GM21390 (cell line): Measurements from ENCODE around the gene SLFN11.
"Not testable (repeated sequence)": the region's sequence is repeated elsewhere in the genome, so short reads cannot be mapped to it uniquely, and the experiment has no call there.

Experiments used
- ATAC-seq: cut with Tn5 transposase; IDR thresholded peaks from one replicate; pipeline ENCODE4 v1.9.1; 2021; ENCODE audit not compliant: unreplicated experiment

SLFN11 gene

GRCh38 chr17:35373534-35373983 is at the start of gene SLFN11:
TSS of gene SLFN11 (minus strand) at chr17:35373621. CDS start at chr17:35363807, 9,814 bp downstream.
- ATAC-seq, result peak; percentile 60

GRCh38 chr17:35421069-35421468 is 47.6 kb upstream of the SLFN11 start:
- not testable (repeated sequence) for ATAC-seq

- ATAC-seq, result no peak
These were observed 43.2 kb upstream of the SLFN11 start for GRCh38 chr17:35416659-35417058.

- ATAC-seq, result not testable (repeated sequence)
These were observed 41.3 kb upstream of the SLFN11 start for GRCh38 chr17:35414707-35415106.

- ATAC-seq, result no peak
These were observed 40.8 kb upstream of the SLFN11 start for GRCh38 chr17:35414247-35414646.

GRCh38 chr17:35407531-35407930 is 34.1 kb upstream of the SLFN11 start:
- ATAC-seq, result no peak

GRCh38 chr17:35406568-35406967 is 33.1 kb upstream of the SLFN11 start:
- ATAC-seq, result no peak

- ATAC-seq, result no peak
These were observed 30.9 kb upstream of the SLFN11 start for GRCh38 chr17:35404360-35404759.

- not testable (repeated sequence) for ATAC-seq
These were observed 20.4 kb upstream of the SLFN11 start for GRCh38 chr17:35393783-35394182.

- ATAC-seq, result no peak
These were observed 17.2 kb upstream of the SLFN11 start for GRCh38 chr17:35390663-35391062.

- no peak for ATAC-seq
These were observed 16.7 kb upstream of the SLFN11 start for GRCh38 chr17:35390156-35390555.

GRCh38 chr17:35387496-35387895 is 14.1 kb upstream of the SLFN11 start:
- no peak for ATAC-seq

GRCh38 chr17:35377706-35378105 is 4.3 kb upstream of the SLFN11 start:
- ATAC-seq, result no peak

GRCh38 chr17:35377068-35377467 is 3.6 kb upstream of the SLFN11 start:
- no peak for ATAC-seq

GRCh38 chr17:35376245-35376644 is 2.8 kb upstream of the SLFN11 start:
- no peak for ATAC-seq

- ATAC-seq, result no peak
These were observed 1.4 kb upstream of the SLFN11 start for GRCh38 chr17:35374766-35375344.

GRCh38 chr17:35373984-35374765 is 754 bp upstream of the SLFN11 start:
- peak; percentile 43 for ATAC-seq

GRCh38 chr17:35372846-35373533 is 431 bp downstream of the SLFN11 start:
- ATAC-seq, result peak; percentile 8

- ATAC-seq, result no peak
These were observed 1.5 kb downstream of the SLFN11 start for GRCh38 chr17:35371934-35372333.

GRCh38 chr17:35368081-35368830 is 5.2 kb downstream of the SLFN11 start:
- ATAC-seq, result peak; percentile 90

GRCh38 chr17:35361027-35361426 is 12.4 kb downstream of the SLFN11 start:
- ATAC-seq, result no peak
